ENCODE measurements around the gene MCEE.

The MCEE gene

DNA sequence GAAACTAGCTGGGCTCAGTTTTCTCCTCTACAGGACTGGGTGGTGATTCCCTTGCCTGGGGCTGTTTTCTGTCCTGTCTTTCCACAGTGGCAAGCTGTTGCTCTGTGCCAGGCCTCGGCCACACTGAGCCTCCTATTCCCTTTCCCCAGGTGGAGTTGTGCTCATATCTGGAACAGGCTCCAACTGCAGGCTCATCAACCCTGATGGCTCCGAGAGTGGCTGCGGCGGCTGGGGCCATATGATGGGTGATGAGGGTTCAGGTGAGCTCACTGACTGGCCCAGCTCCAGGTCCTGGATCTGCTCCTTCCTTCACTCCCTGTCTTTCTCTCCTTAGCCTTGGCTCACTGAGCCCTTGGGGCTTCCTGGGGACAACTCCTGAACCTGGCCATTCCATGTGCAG is 57.5 kb downstream of the MCEE start:
- H3K27ac Mint-ChIP-seq, result peak overlapping the region; percentile 92
- H3K27me3 Mint-ChIP-seq, result no peaks in the 10 kb centered on the region
- no peaks in the 10 kb centered on the region for H3K9me3 Mint-ChIP-seq
- H3K4me3 Mint-ChIP-seq, result peak overlapping the region; percentile 26
- H3K36me3 Mint-ChIP-seq, result peaks cover 13% of the 10 kb centered on the region
- H3K4me1 Mint-ChIP-seq, result peaks cover 58% of the 10 kb centered on the region

GRCh38 chr2:71071681-71072398 is 58.2 kb downstream of the MCEE start:
- H3K9me3 Mint-ChIP-seq, result no peaks in the 10 kb centered on the region
- H3K27ac Mint-ChIP-seq, result peak overlapping the region; percentile 92
- H3K27me3 Mint-ChIP-seq, result no peaks in the 10 kb centered on the region
- H3K36me3 Mint-ChIP-seq, result peaks cover 11% of the 10 kb centered on the region
- peak overlapping the region; percentile 97 for H3K4me3 Mint-ChIP-seq
- peaks cover 64% of the 10 kb centered on the region for H3K4me1 Mint-ChIP-seq

GRCh38 chr2:71070294-71071093 is 59.5 kb downstream of the MCEE start:
- Mint-ChIP-seq H3K4me3 (peak overlapping the region; percentile 97), H3K36me3 (peaks cover 11% of the 10 kb centered on the region), H3K9me3 (no peaks in the 10 kb centered on the region), H3K27ac (peak overlapping the region; percentile 71), H3K27me3 (no peaks in the 10 kb centered on the region), H3K4me1 (peaks cover 67% of the 10 kb centered on the region)

DNA sequence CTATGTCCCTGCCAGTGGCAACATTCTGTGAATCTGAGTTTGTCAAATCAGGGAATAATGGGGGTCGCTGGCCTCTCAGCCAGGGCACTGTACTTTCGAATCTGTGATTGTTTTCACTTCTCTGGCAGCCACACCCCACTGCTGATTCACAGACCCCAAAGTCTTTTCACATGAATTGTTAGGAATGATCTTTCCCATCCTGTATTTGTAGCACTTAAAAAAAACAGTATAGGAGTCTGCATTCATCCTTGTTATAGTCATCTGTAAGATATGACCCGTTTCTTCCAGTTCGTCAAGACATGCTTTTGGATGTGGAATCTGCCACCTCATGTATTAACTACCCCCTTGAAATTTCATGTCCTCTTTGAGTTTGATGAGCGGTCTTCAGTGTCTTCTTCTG is 60.7 kb downstream of the MCEE start:
- Mint-ChIP-seq H3K27me3 (no peaks in the 10 kb centered on the region), H3K27ac (peak overlapping the region; percentile 86), H3K9me3 (no peaks in the 10 kb centered on the region), H3K4me1 (peaks cover 67% of the 10 kb centered on the region), H3K4me3 (peak overlapping the region; percentile 97), H3K36me3 (peaks cover 11% of the 10 kb centered on the region)

DNA sequence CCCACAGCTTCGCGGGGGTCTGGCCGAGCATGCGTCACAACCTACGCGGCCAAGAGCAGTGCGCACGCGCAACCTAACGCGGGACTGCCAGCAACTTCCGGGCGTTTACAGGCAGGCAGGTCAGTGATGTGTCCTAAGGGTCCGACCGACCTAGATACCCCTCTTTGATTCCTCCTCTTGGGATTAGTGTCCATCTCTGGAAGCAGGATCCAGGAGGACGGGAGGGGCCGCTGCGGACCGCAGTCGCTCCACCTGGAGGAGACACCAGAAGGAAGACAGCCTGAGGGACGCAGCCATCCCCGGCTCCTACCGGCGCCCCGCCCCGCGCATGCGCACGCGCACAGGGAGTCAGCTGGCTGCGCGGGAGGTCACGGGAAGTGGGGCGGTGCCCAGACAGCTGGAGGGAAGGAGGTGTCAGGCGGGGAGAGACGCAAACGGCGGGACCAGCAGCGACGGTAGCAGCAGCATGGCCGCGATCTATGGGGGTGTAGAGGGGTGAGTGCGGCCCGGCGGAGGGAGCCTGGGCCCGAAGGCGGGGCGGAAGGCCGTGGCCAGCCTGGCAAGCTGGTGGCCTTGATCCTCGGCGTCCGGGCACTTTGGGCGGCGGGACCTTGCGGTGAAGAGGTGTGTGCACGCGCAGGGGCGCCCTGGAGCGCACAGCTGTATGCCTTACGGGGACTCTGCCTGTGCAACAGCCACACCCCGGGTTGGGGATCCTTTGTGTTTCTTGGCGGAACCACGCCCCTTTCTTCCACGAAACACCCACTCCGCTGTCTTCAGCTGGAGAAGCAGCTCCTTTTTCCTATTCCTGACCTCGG is 61.6 kb downstream of the MCEE start, which contains the start of gene NAGK:
Gene NAGK (plus strand): TSS at position 431 of the 818 bp plus-strand sequence. CDS start 36 bp downstream, at position 467.
- Mint-ChIP-seq H3K27ac (peak within 1 kb of the TSS; percentile 96), H3K9me3 (no peaks in the 10 kb centered on the region), H3K36me3 (peaks cover 4% of the 10 kb centered on the region), H3K4me1 (peaks cover 57% of the 10 kb centered on the region), H3K27me3 (no peaks in the 10 kb centered on the region), H3K4me3 (peak within 1 kb of the TSS; percentile 97)

DNA sequence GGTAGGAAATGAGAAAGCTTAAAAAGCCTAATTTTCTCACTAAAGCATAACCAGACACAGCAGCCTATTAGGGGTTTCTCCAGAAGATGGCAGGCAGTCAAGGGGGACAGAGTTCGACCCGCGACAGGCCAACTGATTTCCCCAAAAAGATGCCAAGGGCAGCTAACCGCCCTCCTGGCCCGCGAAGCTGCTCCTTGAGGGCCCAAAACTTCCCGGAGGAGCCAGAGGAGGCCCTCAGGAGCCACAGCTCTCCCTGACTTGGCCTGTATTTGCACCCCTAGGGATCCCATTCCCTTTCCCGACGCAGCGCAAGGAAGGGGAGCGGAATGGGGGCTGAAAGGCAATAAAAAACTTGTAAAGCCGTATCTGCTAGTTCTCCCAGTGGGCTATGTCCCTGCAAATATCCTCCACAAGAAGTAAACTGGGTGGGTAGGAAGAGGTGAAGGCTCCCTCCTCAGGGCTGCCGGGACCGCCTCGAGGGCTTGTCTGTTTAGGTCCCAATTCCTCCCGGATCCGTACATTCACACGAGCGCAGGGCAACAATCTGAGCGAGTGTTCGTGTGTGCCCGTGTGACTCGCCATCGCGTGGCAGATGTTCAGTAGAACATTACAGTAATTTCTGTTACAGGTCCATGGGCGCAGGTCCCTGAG is 62.3 kb downstream of the MCEE start:
- peaks cover 51% of the 10 kb centered on the region for H3K4me1 Mint-ChIP-seq

GRCh38 chr2:71066856-71067255 is 63.2 kb downstream of the MCEE start:
- Mint-ChIP-seq H3K4me1 (peaks cover 43% of the 10 kb centered on the region), H3K9me3 (no peaks in the 10 kb centered on the region), H3K4me3 (peak overlapping the region; percentile 65), H3K27ac (peak overlapping the region; percentile 62), H3K36me3 (peaks cover 4% of the 10 kb centered on the region), H3K27me3 (no peaks in the 10 kb centered on the region)

More for the DNA sequence above, 62.3 kb downstream of the MCEE start:
- Mint-ChIP-seq H3K27me3 (no peaks in the 10 kb centered on the region), H3K27ac (peak overlapping the region; percentile 96), H3K36me3 (peaks cover 4% of the 10 kb centered on the region), H3K9me3 (no peaks in the 10 kb centered on the region), H3K4me3 (peak overlapping the region; percentile 97)

GRCh38 chr2:71064754-71065621 is 65.0 kb downstream of the MCEE start:
- no peak overlapping the region for H3K27ac Mint-ChIP-seq
- H3K36me3 Mint-ChIP-seq, result peaks cover 3% of the 10 kb centered on the region
- peaks cover 25% of the 10 kb centered on the region for H3K4me1 Mint-ChIP-seq
- H3K4me3 Mint-ChIP-seq, result no peak overlapping the region
- H3K9me3 Mint-ChIP-seq, result no peaks in the 10 kb centered on the region
- no peaks in the 10 kb centered on the region for H3K27me3 Mint-ChIP-seq

GRCh38 chr2:71064110-71064611 is 65.9 kb downstream of the MCEE start:
- Mint-ChIP-seq H3K4me1 (peaks cover 16% of the 10 kb centered on the region), H3K27ac (no peak overlapping the region), H3K36me3 (no peaks in the 10 kb centered on the region), H3K4me3 (no peak overlapping the region), H3K27me3 (no peaks in the 10 kb centered on the region), H3K9me3 (no peaks in the 10 kb centered on the region)

DNA sequence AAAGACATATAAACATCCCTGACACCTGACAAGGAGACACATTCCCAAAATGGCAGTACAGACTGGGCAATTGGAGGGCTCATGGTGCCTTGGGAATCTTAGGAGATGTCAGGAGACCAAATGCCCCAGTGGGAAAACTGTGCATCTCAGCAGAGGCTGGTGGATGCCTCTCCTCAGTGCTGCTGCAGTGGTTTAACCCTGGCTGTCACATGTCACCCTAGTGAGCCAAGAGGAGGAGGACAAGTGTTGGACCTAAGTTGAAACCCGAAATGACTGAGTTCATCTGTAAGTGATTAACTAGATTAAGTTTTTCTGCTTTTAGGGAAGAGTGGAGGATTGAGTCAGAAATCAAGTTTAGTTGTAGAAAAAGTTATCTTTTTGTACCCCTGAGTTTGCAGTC is 66.8 kb downstream of the MCEE start:
- Mint-ChIP-seq H3K36me3 (no peaks in the 10 kb centered on the region), H3K9me3 (no peaks in the 10 kb centered on the region), H3K27ac (no peak overlapping the region), H3K4me1 (peaks cover 14% of the 10 kb centered on the region), H3K27me3 (peaks cover 1% of the 10 kb centered on the region), H3K4me3 (no peak overlapping the region)

DNA sequence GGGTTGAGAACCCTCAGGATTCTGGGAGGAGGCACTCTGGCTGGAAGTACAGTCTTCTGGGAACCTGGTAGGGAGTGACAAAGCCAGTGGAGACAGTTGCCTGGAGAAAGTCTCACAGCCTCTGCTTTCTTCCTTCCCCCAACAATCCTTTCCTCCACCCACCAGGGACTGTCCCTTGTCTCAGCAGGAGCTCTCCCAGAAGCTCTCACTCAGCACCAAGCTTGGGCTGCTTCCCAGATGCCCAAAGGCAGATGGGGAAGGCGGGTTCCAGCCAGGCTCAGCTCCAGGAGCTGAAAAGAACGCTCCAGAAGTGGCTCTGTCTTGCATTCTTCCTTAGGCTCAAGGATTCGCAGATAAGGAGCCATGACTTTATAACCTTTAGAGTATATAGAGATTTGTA is 69.2 kb downstream of the MCEE start:
- H3K4me3 Mint-ChIP-seq, result no peak overlapping the region
- no peaks in the 10 kb centered on the region for H3K9me3 Mint-ChIP-seq
- no peak overlapping the region for H3K27ac Mint-ChIP-seq
- peaks cover 1% of the 10 kb centered on the region for H3K27me3 Mint-ChIP-seq
- H3K36me3 Mint-ChIP-seq, result no peaks in the 10 kb centered on the region
- no peaks in the 10 kb centered on the region for H3K4me1 Mint-ChIP-seq

DNA sequence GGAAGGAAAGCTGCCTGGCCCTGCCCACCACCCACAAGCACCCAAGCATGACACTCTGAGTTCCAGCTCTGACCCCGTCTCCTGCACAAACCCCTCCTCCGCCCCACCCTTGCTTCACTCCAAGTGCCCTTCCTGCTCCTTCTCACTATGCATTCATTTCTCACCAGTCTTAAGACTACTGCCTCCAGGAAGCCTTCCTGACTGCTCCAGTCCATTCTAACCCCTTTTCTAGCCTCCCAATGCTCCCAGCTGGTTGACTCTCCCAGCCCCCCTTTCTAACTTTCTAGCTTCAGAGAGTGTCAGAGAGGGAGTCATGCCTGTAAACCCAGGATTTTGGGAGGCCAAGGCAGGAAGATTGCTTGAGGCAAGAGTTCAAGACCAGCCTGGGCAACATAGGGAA is 69.8 kb downstream of the MCEE start:
- Mint-ChIP-seq H3K4me1 (no peaks in the 10 kb centered on the region), H3K27ac (no peak overlapping the region)

More for the DNA sequence above, 69.8 kb downstream of the MCEE start:
- Mint-ChIP-seq H3K4me3 (no peak overlapping the region), H3K9me3 (no peaks in the 10 kb centered on the region), H3K27me3 (peaks cover 1% of the 10 kb centered on the region), H3K36me3 (no peaks in the 10 kb centered on the region)

Measured in activated naive CD4-positive, alpha-beta T cell treated with anti-CD3 and anti-CD28 coated beads, Interleukin-2, amount 50 U/mL, for 24 hours (primary cell).